SH-SY5Y (cell line): ENCODE measurements around the gene PPEF1.

Experiments used
- GATA2 ChIP-seq: IDR thresholded peaks from 2 replicates; pipeline ENCODE4 v1.6.1; 2011; ENCODE audit warnings: mild to moderate bottlenecking, low read depth, low read length
- GATA3 ChIP-seq: IDR thresholded peaks from 2 replicates; pipeline ENCODE4 v1.6.1; 2011; ENCODE audit warnings: low read depth, mild to moderate bottlenecking, low read length, moderate library complexity

Gene PPEF1

DNA sequence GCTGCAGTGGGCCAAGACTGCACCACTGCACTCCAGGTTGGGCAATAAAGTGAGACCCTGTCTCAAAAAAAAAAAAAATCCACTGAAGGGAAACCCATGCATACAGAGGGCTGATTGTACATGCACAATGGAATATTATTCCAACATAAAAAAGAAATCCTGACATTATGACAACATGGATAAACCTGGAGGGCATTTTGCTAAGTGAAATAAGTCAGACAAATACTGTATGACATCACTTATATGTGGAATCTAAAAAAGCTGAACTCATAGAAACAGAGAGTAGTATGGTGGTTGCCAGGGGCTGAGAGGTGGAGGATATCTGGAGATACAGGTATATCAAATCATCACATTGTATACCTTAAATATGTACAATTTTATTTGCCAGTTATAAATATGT is 102.2 kb downstream of the PPEF1 start:
- TF ChIP-seq GATA2: no peak
- no peak for TF ChIP-seq GATA3

DNA sequence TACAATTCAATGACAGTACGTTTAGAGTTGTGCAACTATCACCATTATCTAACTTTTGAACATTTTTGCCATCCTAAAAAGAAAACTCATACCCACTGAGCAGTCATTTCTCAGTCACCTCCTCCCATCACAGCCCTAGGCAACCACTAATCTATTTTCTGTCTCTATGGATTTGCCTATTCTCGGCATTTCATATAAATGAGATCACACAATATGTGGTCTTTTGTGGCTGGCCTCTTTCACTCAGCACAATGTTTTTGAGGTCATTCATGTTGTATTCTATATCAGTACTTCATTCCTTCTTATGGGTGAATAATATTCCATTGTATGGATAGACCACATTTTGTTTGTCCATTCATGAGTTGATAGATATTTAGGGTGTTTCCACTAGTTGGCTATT is 103.0 kb downstream of the PPEF1 start:
- TF ChIP-seq GATA2: no peak
- no peak for TF ChIP-seq GATA3

DNA sequence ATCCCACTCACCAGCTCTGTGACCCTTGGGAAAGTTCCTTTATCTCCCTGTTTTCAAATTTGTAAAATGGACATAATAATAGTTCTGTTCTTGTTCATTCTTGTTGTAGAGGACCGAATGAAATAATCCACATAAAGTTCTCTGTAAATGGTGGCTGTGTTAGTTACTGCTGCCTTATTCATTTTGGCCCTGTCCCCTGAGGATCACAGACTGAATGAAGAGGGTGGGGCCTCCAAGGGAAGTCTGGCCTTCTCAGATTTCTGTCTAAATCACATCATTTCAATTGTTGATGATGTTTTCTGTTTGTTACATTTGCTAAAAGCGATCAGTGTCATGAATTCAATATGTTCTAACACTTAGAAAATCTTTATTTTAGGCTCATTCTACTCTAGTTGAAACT is 117.9 kb downstream of the PPEF1 start:
- TF ChIP-seq GATA3 (no peak), GATA2 (no peak)

DNA sequence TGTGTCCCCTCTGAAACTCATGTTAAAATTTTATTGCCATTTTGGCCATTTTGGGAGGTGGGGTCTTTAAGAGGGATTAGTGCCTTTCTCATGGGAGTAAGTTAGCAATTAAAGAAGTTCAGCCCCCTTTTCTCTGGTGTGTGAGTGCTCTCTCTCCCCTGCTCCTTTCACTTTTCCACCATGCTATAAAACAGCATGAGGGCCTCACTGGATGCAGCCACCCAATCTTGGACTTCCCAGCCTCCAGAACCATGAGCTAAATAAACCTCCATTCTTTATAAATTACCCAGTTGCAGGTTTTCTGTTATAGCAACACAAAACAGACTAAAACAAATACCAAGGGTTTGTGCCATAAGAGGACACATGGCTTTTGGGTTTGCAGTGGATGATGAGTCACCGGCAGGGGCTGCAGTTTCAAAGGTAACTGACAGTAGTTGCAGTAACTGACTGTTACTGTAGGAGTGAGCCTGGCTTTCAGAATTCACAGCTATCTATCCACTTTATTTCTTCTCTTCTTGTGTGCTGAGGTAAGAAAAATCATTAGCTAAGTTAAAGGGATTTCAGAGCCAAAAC is 121.5 kb downstream of the PPEF1 start:
- TF ChIP-seq GATA3 (no peak), GATA2 (no peak)

DNA sequence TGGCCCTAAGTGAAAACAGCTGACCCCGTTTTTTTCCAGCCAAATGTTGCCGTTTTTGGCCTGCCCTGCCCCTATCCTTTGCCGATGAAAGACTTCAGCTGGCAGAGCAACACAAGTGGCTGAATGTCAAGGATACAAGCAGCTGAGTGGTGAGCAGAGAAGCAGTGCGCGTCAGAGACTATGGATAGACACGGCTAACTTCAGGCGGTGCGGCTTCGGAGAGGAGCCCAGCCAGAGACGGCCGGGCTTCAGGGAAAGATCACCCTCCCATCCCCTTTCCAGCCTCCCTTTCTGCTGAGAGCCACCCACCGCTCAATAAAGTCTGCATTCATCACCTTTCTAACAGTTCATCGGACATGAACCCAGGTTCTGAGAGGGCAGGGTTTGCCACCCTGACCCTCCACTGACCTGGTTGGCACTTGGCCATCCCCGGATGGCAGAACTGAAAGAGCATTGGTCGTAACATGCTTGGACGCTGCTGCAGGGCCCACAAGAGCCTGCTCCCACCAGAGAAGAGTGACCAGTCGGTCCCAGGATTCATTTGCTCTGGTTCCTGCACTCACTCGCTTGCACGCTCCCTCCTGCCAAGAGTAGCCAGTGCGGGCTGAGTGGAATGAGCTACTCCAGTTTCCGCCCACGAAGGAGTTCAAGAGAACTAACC is 125.8 kb downstream of the PPEF1 start:
- TF ChIP-seq GATA2 (no peak), GATA3 (no peak)

DNA sequence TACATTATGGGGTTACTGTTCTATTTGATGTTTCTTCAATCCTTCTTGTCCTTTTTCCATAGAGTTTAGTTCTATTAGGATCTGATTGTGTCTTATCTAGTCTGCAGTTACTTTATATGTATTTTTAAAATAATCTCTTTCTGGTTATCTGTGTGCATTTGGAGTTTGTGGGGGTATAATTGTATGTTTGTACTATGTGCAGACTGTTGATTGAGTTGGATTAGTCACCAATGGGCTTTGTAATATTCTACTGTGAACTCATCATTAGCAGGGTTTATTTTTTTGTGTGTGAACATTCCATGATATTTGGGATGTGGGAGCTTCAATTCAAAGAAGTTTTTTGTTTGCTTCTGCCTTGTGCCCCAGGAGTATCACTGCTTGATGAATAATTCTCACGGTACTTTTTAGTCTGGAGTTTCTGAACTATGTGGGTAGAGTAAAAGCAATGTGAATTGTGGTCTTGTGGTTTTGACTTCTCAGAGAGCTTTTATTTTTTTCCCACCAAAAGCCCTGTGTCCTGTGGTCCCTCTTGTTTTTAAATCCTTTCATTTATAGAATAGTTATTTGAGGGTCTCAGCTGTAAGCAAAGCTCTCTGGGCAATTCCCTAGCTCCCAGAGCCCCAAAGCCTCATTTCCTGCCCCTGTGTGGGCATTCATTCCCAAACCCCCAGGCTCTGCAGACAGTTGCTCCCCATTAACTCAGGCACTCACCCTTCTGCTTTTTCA is 148.6 kb downstream of the PPEF1 start:
- TF ChIP-seq GATA2 (no peak), GATA3 (no peak)

DNA sequence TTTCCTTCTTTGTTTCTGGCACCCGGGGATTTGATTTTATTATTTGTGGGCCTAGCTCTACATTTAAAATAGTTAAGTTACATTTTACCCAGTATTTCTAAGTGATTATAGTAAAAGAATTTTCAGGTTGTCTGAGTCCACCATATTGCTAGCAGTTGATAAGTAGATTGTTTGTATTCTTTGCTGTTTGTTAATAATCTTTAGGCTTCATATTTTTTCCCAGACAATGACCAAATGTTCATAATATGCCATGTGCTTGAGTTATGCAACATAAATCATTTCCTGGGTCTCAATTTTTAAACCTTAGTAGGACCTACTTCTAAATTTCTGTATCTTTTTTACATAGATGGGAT is 149.2 kb downstream of the PPEF1 start:
- TF ChIP-seq GATA2 (no peak), GATA3 (no peak)

DNA sequence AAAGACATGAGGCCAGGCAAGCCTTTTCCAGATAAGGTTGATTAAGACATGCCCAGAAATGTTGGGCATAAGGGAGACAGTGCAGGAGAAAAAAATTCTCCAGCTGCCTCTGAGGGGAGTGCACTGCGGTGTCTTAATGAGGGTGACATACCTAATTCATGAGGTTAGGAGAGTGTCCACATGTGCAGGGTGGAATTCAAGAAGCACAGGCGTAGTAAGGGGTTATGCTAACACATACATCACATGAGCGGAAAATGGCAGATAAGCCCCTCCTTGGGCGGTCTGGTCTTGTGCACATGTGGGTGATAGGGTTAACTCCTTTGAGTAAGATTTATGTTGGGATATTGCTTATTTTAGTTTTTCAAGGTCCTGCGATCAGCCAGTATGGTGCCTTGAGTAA is 154.1 kb downstream of the PPEF1 start:
- TF ChIP-seq GATA2 (no peak), GATA3 (no peak)

DNA sequence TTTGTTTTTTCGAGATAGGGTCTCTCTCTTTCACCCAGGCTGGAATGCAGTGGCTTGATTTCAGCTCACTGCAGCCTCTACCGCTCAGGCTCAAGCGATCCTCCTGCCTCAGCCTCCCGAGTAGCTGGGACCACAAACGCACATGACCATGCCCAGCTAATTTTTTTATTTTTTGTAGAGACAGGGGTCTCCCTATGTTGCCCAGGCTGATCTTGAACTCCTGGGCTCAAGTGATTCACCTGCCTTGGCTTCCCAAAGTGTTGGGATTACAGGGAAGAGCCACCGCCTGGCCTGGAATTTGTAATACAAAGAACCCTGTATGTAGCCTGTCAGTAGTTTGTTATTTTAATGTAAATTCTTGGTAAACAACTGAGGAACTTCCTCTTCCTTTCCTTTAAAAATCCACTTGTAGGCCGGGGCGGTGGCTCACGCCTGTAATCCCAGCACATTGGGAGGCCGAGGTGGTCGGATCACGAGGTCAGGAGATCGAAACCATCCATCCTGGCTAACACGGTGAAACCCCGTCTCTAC is 157.0 kb downstream of the PPEF1 start:
- no peak for TF ChIP-seq GATA2
- TF ChIP-seq GATA3: no peak

DNA sequence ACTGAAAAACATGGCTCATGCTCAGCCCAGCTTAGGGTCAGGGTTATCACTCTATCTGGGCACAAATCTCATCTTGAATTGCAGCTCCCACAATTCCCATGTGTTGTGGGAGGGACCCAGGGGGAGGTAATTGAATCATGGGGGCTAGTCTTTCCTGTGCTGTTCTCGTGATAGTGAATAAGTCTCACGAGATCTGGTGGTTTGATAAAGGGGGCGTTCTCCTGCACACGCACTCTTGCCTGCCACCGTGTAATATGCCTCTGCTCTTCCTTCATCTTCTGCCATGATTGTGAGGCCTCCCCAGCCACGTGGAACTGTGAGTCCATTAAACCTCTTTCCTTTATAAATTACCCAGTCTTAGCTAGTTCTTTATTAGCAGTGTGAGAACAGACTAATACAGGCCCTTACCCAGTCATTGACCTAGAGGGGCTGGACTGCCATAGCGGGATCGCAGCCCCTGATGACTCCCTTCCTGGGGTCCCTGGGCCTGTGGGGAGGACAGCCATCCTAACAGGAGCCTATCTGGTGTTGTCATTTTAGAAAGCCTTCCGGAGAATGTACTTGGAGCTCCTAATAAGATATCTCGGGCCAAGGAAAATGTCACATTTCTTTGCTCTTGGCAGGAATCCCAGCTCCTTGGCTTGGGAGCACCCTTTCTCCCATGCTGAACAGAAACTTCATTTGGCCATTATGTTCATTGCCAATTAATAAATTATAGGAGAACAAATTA is 163.9 kb downstream of the PPEF1 start:
- TF ChIP-seq GATA2: peak; percentile 52
- no peak for TF ChIP-seq GATA3

DNA sequence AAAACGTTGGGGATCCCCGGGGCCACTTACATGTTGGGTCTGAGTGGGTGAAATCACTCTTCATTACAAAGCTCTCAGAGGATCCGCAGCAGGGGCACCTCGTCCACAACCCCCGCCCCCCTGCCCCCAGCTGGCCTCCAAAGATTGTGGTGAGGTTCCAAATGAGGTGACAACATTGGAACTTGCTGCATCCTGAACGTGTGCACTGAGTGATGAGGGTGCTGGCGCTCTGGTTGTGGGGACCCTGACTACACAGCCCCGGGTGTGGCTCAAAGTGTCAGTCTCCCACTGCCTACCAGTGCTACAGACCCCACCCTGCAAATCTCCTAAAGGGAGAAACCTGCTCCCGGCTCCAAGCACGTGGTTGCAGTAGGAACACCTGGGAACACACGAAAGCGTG is 164.5 kb downstream of the PPEF1 start:
- TF ChIP-seq GATA2 (no peak), GATA3 (no peak)

DNA sequence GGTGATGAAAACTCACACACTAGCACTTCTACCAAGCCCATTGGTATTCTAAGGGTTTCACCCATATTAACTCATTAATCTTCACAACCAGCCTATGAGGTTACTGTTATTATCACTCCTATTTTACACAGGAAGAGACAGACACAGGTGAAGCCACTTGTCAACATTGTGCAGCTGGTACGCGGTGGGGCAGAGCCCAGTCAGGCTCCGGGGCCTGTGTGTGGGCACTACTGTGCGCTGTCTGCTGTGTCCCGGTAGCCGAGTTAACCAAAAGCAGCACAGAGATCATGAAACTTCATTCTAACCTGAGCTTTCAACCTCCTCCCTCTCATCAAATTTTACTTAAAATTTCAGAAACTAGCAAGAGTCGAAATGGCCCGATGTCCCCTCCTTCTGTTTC is 165.2 kb downstream of the PPEF1 start:
- TF ChIP-seq GATA2 (no peak), GATA3 (no peak)

DNA sequence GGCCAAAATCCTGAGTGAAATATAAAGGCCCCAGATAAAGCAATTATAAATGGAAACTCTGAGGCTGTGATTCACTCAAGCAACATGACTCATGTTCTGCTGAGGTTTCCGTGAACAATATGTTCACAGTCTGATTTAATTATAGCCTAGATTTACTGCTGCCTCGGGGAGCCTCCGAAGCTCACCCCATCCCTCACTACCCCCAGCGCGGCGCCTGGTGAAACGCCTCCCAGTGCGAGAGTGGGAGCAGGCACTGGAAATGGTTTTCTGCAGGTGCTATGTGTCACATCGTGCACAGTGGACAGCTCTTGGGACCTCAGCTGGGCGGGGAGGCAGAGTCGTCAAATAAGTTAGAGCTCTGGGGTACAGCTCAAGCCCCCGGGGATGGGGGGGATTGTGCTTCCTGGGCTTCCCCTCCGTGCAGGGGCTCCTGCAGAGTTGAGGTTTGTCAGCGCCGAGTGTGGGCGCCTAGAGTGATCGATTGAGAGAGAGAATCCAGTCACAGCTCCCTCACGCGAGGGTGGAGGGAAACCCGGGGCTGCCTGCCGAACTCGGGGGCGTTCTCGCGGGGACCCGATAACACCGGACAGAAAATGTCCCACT is 165.8 kb downstream of the PPEF1 start:
- TF ChIP-seq GATA3 (no peak), GATA2 (no peak)

DNA sequence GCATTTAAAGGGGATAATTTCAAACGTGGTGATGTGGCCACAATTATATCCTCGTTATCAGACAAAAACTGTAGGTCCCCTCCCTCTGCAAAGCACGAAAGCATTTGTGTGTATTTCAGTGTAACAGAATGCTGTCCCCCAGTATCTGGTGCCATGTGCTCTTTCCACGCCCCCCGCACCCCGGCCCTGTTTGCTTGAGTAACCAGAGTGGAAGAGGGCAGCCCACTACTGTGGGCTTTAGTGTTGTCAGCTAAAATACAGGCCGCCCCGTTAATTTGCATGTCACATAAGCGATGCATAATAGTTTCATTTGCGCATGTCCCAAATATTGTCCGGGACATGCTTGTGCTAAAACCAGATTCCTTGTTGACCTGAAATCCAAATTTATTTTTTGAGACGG is 166.4 kb downstream of the PPEF1 start:
- TF ChIP-seq GATA3 (no peak), GATA2 (no peak)
